H9 (cell line): Measurements from ENCODE around the gene UGT1A5. TPM values are rescaled to one million over a fixed set of nuclear protein-coding genes. Genes with fewer than 3 reads are reported as not detected.

ENCODE experiments used
- DNase-seq: peaks from one replicate; pipeline ENCODE4 v3.0.0-alpha.2; 2017
- H2AFZ ChIP-seq: one replicate; pipeline ENCODE4 v1.6.1; 2013; ENCODE audit warnings: mild to moderate bottlenecking, low read length, control low read depth, moderate library complexity
- H2AK5ac ChIP-seq: 2 replicates; pipeline ENCODE4 v1.6.1; 2013; ENCODE audit warnings: low read length, control low read depth, mixed read lengths; ENCODE audit not compliant: insufficient read length
- H2BK120ac ChIP-seq: one replicate; pipeline ENCODE4 v1.6.1; 2013; ENCODE audit warnings: low read depth, mild to moderate bottlenecking, low read length, control low read depth, inconsistent platforms; ENCODE audit not compliant: poor library complexity, severe bottlenecking
- H2BK12ac ChIP-seq: 2 replicates; pipeline ENCODE4 v1.6.1; 2013; ENCODE audit warnings: low read length, control low read depth, mixed read lengths, low read depth; ENCODE audit not compliant: insufficient read length
- H2BK15ac ChIP-seq: 2 replicates; pipeline ENCODE4 v1.6.1; 2013; ENCODE audit warnings: low read depth, low read length, control low read depth
- H2BK20ac ChIP-seq: one replicate; pipeline ENCODE4 v1.6.1; 2013; ENCODE audit warnings: low read depth, mild to moderate bottlenecking, low read length, control low read depth, inconsistent platforms; ENCODE audit not compliant: poor library complexity, severe bottlenecking
- H2BK5ac ChIP-seq: 2 replicates; pipeline ENCODE4 v1.6.1; 2013; ENCODE audit warnings: low read length, control low read depth, mixed read lengths; ENCODE audit not compliant: insufficient read length
- H3K14ac ChIP-seq: 2 replicates; pipeline ENCODE4 v1.6.1; 2013; ENCODE audit warnings: low read length, control low read depth; ENCODE audit not compliant: insufficient read depth
- H3K18ac ChIP-seq: 2 replicates; pipeline ENCODE4 v1.6.1; 2013; ENCODE audit warnings: low read depth, mild to moderate bottlenecking, mixed read lengths, low read length, control low read depth; ENCODE audit not compliant: insufficient read length
- H3K23ac ChIP-seq: 2 replicates; pipeline ENCODE4 v1.6.1; 2013; ENCODE audit warnings: low read length, control low read depth, mixed read lengths, low read depth; ENCODE audit not compliant: insufficient read length
- H3K23me2 ChIP-seq: 2 replicates; pipeline ENCODE4 v1.6.1; 2013; ENCODE audit warnings: low read depth, mild to moderate bottlenecking, mixed read lengths, low read length, control low read depth; ENCODE audit not compliant: insufficient read length, poor library complexity, severe bottlenecking
- H3K27ac ChIP-seq: 2 replicates; pipeline ENCODE4 v1.5.1; 2013; ENCODE audit warnings: low read length, control low read depth, mixed read lengths, low read depth; ENCODE audit not compliant: insufficient read length
- H3K27me3 ChIP-seq: 2 replicates; pipeline ENCODE4 v1.6.1; 2013; ENCODE audit warnings: low read length, control low read depth, inconsistent platforms; ENCODE audit not compliant: insufficient read depth
- H3K4ac ChIP-seq: 2 replicates; pipeline ENCODE4 v1.6.1; 2013; ENCODE audit warnings: low read depth, mild to moderate bottlenecking, control low read depth, inconsistent platforms, low read length, moderate library complexity
- H3K4me1 ChIP-seq: 2 replicates; pipeline ENCODE4 v1.6.1; 2013; ENCODE audit warnings: low read length, control low read depth, inconsistent platforms; ENCODE audit not compliant: insufficient read depth
- H3K4me2 ChIP-seq: 2 replicates; pipeline ENCODE4 v1.6.1; 2013; ENCODE audit warnings: low read length, control low read depth, mixed read lengths; ENCODE audit not compliant: insufficient read length, insufficient read depth
- H3K56ac ChIP-seq: 2 replicates; pipeline ENCODE4 v1.6.1; 2013; ENCODE audit warnings: low read depth, mild to moderate bottlenecking, mixed read lengths, low read length, control low read depth; ENCODE audit not compliant: insufficient read length
- H3K79me1 ChIP-seq: 2 replicates; pipeline ENCODE4 v1.6.1; 2013; ENCODE audit warnings: low read depth, mild to moderate bottlenecking, moderate library complexity, low read length, control low read depth, inconsistent platforms; ENCODE audit not compliant: insufficient read depth, poor library complexity, severe bottlenecking
- H3K79me2 ChIP-seq: 2 replicates; pipeline ENCODE4 v1.6.1; 2013; ENCODE audit warnings: low read length, control low read depth, inconsistent platforms; ENCODE audit not compliant: insufficient read depth
- H3K9ac ChIP-seq: 2 replicates; pipeline ENCODE4 v1.6.1; 2013; ENCODE audit warnings: low read length, control low read depth, mixed read lengths; ENCODE audit not compliant: insufficient read length; ENCODE audit errors: extremely low read depth
- H3K9me3 ChIP-seq: one replicate; pipeline ENCODE4 v1.6.1; 2013; ENCODE audit warnings: low read depth, low read length, inconsistent platforms; ENCODE audit not compliant: control insufficient read depth
- H3T11ph ChIP-seq: one replicate; pipeline ENCODE4 v1.6.1; 2013; ENCODE audit warnings: mild to moderate bottlenecking, low read length, control low read depth, inconsistent platforms
- H4K20me1 ChIP-seq: one replicate; pipeline ENCODE4 v1.6.1; 2013; ENCODE audit not compliant: control insufficient read depth, insufficient read length, insufficient read depth
- H4K5ac ChIP-seq: 2 replicates; pipeline ENCODE4 v1.6.1; 2013; ENCODE audit warnings: low read depth, mild to moderate bottlenecking, mixed read lengths, low read length, control low read depth; ENCODE audit not compliant: insufficient read length
- H4K8ac ChIP-seq: replicated peaks from 2 replicates; pipeline ENCODE4 v1.6.1; 2013; ENCODE audit warnings: low read length, control low read depth, mixed read lengths, low read depth; ENCODE audit not compliant: insufficient read length
- H4K91ac ChIP-seq: 2 replicates; pipeline ENCODE4 v1.6.1; 2013; ENCODE audit warnings: low read depth, mild to moderate bottlenecking, moderate library complexity, mixed read lengths, low read length, control low read depth; ENCODE audit not compliant: insufficient read length
- H3K27ac Mint-ChIP-seq, 3 experiments: 2 replicates in 2 of 3; 3 replicates in 1 of 3; pipeline ENCODE4 v1.8.0; 2020 to 2021; ENCODE audit warnings: mixed read lengths in 3 of 3, mild to moderate bottlenecking in 1 of 3, moderate library complexity in 1 of 3
- H3K27me3 Mint-ChIP-seq: 2 replicates; pipeline ENCODE4 v1.8.0; 2021; ENCODE audit warnings: low read depth, mild to moderate bottlenecking, moderate library complexity, mixed read lengths
- H3K36me3 Mint-ChIP-seq, 3 experiments: 2 replicates in 2 of 3; 3 replicates in 1 of 3; pipeline ENCODE4 v1.8.0; 2020 to 2021; ENCODE audit warnings: low read depth in 3 of 3, mixed read lengths in 3 of 3; ENCODE audit not compliant: insufficient read depth in 1 of 3
- H3K4me1 Mint-ChIP-seq, 2 experiments: 2 replicates each; pipeline ENCODE4 v1.8.0; 2020; ENCODE audit warnings: mixed read lengths in 2 of 2
- H3K4me3 Mint-ChIP-seq, 2 experiments: 2 replicates in 1 of 2; 3 replicates in 1 of 2; pipeline ENCODE4 v1.8.0; 2020 to 2021; ENCODE audit warnings: mild to moderate bottlenecking in 2 of 2, mixed read lengths in 2 of 2, moderate library complexity in 1 of 2
- H3K9me3 Mint-ChIP-seq, 2 experiments: 2 replicates in 1 of 2; 3 replicates in 1 of 2; pipeline ENCODE4 v1.8.0; 2020; ENCODE audit warnings: mild to moderate bottlenecking in 2 of 2, mixed read lengths in 2 of 2, moderate library complexity in 1 of 2
- WGBS: extraction: QIAGEN DNeasy Blood & Tissue Kit; methylation state at CpG from one replicate; pipeline ENCODE4 v1.1.7; 2013; ENCODE audit warnings: missing lambda C conversion rate, low lambda C conversion rate, mixed read lengths; ENCODE audit not compliant: insufficient read length; ENCODE audit errors: extremely low coverage; 5-methylcytosine and 5-hydroxymethylcytosine counted together
- total RNA-seq: library from RNA; stranded (reverse); gene quantifications from 2 replicates; pipeline ENCODE4 v1.2.1, GENCODE V29; 2021
- TF ChIP-seq, protein P1 (sequence below): fragments of 200-600 bp; sonication (generic); conservative IDR thresholded peaks from 3 replicates; pipeline ENCODE4 v1.8.0; 2021; ENCODE audit warnings: antibody characterized with exemption, mild to moderate bottlenecking

UGT1A5 gene
- total RNA-seq, 1 experiment from 2014 or later = not detected

DNA sequence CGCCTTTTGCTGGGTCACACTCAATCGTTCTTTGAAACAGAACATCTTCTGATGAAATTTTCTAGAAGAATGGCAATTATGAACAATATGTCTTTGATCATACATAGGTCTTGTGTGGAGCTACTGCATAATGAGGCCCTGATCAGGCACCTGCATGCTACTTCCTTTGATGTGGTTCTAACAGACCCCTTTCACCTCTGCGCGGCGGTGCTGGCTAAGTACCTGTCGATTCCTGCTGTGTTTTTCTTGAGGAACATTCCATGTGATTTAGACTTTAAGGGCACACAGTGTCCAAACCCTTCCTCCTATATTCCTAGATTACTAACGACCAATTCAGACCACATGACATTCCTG lies 532 bp downstream of the UGT1A5 start:
- WGBS = no CpG with 5 or more reads among the region's 7 CpGs

More for the DNA sequence above, 532 bp downstream of the UGT1A5 start:
- Histone ChIP-seq H3K79me2 (no peaks in the 10 kb centered on the region), H2AK5ac (no peak overlapping the region), H3K18ac (no peak overlapping the region), H3K23ac (no peak overlapping the region), H3K56ac (no peak overlapping the region), H3T11ph (no peak overlapping the region), H3K14ac (no peak overlapping the region), H3K79me1 (no peaks in the 10 kb centered on the region), H3K27ac (no peak overlapping the region), H2BK120ac (no peak overlapping the region), H4K5ac (no peak overlapping the region), H3K4ac (no peak overlapping the region), H2BK5ac (no peak overlapping the region), H2BK20ac (no peak overlapping the region), H3K9ac (no peak overlapping the region), H3K23me2 (no peaks in the 10 kb centered on the region), H3K9me3 (no peaks in the 10 kb centered on the region), H4K20me1 (no peaks in the 10 kb centered on the region), H4K91ac (no peak overlapping the region), H2AFZ (no peak overlapping the region), H3K4me1 (no peaks in the 10 kb centered on the region), H4K8ac (no peak overlapping the region), H2BK15ac (no peak overlapping the region), H3K27me3 (no peaks in the 10 kb centered on the region), H3K4me2 (no peak overlapping the region), H2BK12ac (no peak overlapping the region)
- Mint-ChIP-seq H3K27ac (no peak overlapping the region), H3K4me3 (no peak overlapping the region), H3K4me1 (peaks cover 7% of the 10 kb centered on the region in 2 experiments), H3K27me3 (peaks cover 12% of the 10 kb centered on the region), H3K36me3 (no peaks in the 10 kb centered on the region), H3K9me3 (peaks cover 2% of the 10 kb centered on the region in 2 experiments; a peak in 2 of 5 replicates)
- TF ChIP-seq, protein P1, sequence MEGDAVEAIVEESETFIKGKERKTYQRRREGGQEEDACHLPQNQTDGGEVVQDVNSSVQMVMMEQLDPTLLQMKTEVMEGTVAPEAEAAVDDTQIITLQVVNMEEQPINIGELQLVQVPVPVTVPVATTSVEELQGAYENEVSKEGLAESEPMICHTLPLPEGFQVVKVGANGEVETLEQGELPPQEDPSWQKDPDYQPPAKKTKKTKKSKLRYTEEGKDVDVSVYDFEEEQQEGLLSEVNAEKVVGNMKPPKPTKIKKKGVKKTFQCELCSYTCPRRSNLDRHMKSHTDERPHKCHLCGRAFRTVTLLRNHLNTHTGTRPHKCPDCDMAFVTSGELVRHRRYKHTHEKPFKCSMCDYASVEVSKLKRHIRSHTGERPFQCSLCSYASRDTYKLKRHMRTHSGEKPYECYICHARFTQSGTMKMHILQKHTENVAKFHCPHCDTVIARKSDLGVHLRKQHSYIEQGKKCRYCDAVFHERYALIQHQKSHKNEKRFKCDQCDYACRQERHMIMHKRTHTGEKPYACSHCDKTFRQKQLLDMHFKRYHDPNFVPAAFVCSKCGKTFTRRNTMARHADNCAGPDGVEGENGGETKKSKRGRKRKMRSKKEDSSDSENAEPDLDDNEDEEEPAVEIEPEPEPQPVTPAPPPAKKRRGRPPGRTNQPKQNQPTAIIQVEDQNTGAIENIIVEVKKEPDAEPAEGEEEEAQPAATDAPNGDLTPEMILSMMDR = no peak
- DNase-seq = no peak
